Measurements from ENCODE around the gene NRXN3.

Gene NRXN3

DNA sequence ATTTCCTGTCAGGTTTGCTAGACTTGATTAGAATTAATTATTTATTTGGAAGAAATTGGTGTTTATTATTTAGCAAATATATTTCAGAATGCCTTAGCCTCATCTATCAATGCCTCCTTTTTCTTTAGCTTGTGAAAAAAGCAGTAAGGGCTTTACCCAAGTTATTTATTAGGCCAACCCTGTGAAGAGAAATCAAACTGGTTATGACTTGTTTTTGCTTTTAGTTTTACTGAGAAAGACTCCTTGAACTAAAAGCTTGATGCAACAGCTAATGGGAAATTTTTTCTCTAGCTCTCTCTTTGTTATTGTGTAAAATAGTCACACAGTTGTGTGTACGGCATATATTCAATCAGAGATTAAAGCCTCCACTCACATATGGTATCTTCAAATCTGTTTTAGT, 1734.3 kb downstream of the NRXN3 start:
- no peak for DNase-seq (ENCODE audit: low read depth)

- no peak for DNase-seq (ENCODE audit: low read depth)
Observed at GRCh38 chr14:79906994-79907393, 1736.8 kb downstream of the NRXN3 start.

GRCh38 chr14:79910086-79910485, 1739.9 kb downstream of the NRXN3 start:
- DNase-seq (ENCODE audit: low read depth): no peak

- DNase-seq (ENCODE audit: low read depth): no peak
Observed at GRCh38 chr14:79911744-79912143, 1741.6 kb downstream of the NRXN3 start.

- DNase-seq (ENCODE audit: low read depth): no peak
Observed at GRCh38 chr14:79914595-79914994, 1744.4 kb downstream of the NRXN3 start.

DNA sequence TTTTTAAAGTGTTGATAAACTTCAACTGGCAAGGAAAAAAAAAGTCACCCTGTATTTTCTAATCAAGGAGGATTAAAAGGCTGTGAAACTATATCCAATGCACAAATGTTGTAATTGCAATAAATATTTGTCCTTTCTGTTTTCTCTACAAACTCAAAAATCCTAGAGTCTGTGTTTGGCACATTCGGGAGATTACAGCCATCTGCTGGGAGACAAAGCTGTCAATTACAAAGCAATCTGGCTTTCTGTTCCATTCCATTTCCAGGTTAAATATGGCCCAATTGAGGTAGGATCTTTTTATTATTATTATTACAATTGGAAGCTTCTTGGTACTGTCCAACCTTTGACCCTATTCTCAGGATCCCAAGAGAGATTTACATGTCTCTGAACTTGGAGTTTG, 1745.2 kb downstream of the NRXN3 start:
- DNase-seq (ENCODE audit: low read depth): no peak

GRCh38 chr14:79916281-79916680, 1746.1 kb downstream of the NRXN3 start:
- DNase-seq (ENCODE audit: low read depth): no peak

GRCh38 chr14:79916892-79917291, 1746.7 kb downstream of the NRXN3 start:
- no peak for DNase-seq (ENCODE audit: low read depth)
